Lower lobe of right lung (tissue), 2 donors: ENCODE measurements around the gene TK2. TPM values are rescaled to one million over a fixed set of nuclear protein-coding genes. Genes with fewer than 3 reads are reported as not detected.
"Not testable (repeated sequence)": the region's sequence is repeated elsewhere in the genome, so short reads cannot be mapped to it uniquely, and the experiment has no call there.

Experiments used
- ATAC-seq, 2 donors: fragments of 200-7000 bp; cut with Tn5 transposase; one replicate each; pipeline ENCODE4 v1.9.1; 2020 to 2022; ENCODE audit warnings: mild to moderate bottlenecking in 2 of 2, moderate library complexity in 2 of 2
- DNase-seq: peaks from one replicate; pipeline ENCODE4 v3.0.0-alpha.2; 2020
- H3K27ac ChIP-seq: fragments of 200-600 bp; one replicate; pipeline ENCODE4 v1.8.0; 2022
- H3K27me3 ChIP-seq: fragments of 200-600 bp; one replicate; pipeline ENCODE4 v1.8.0; 2022; ENCODE audit warnings: low read depth
- H3K36me3 ChIP-seq: fragments of 200-600 bp; one replicate; pipeline ENCODE4 v1.8.0; 2022; ENCODE audit warnings: mild to moderate bottlenecking
- H3K4me1 ChIP-seq: fragments of 200-600 bp; one replicate; pipeline ENCODE4 v1.8.0; 2022
- H3K4me3 ChIP-seq: fragments of 200-600 bp; one replicate; pipeline ENCODE4 v1.8.0; 2022; ENCODE audit warnings: mild to moderate bottlenecking
- H3K9me3 ChIP-seq: fragments of 200-600 bp; one replicate; pipeline ENCODE4 v1.8.0; 2022
- CTCF ChIP-seq: fragments of 200-600 bp; IDR thresholded peaks from one replicate; pipeline ENCODE4 v1.8.0; 2022; ENCODE audit warnings: antibody characterized with exemption, mild to moderate bottlenecking
- intact Hi-C: fragments of 100-400 bp; cut with DNase I; formaldehyde crosslinking; loops from one replicate; pipeline ENCODE4 v1.11.0; 2022
- total RNA-seq: library from RNA; stranded (reverse); fragmentation: NEBNext Ultra II Directional; extraction: Animal tissue kit (Norgen Biotek cat#: 25700); gene quantifications from one replicate; pipeline ENCODE4 v1.2.1, GENCODE V29; 2021
- donor health status: DM: no; HTN: yes; CAD: no; lungs with severe emphysema.

Gene TK2
- total RNA-seq, 1 donor from 2014 or later = 36.2 TPM

- Histone ChIP-seq H3K4me1 (peaks cover 33% of the 10 kb centered on the region), H3K36me3 (no peaks in the 10 kb centered on the region), H3K4me3 (no peak overlapping the region), H3K9me3 (no peaks in the 10 kb centered on the region), H3K27ac (peak overlapping the region; percentile 36), H3K27me3 (no peaks in the 10 kb centered on the region)
- DNase-seq (no peak), ATAC-seq (peak; percentile 32 to 67)
- intact Hi-C loops = no loop called here
- no peak for TF ChIP-seq CTCF
Measured at GRCh38 chr16:66503030-66503429, 46.9 kb downstream of the TK2 start.

GRCh38 chr16:66502020-66502913 lies 47.7 kb downstream of the TK2 start:
- TF ChIP-seq CTCF = no peak
- peak; percentile 83 to 96 for ATAC-seq
- peaks cover 26% of the 10 kb centered on the region for H3K4me1 ChIP-seq
- H3K27me3 ChIP-seq = no peaks in the 10 kb centered on the region
- peak; percentile 74 for DNase-seq
- intact Hi-C loops = no loop called here
- H3K4me3 ChIP-seq = no peak overlapping the region
- H3K36me3 ChIP-seq = no peaks in the 10 kb centered on the region
- no peaks in the 10 kb centered on the region for H3K9me3 ChIP-seq
- peak overlapping the region; percentile 36 for H3K27ac ChIP-seq

GRCh38 chr16:66501563-66501962 lies 48.4 kb downstream of the TK2 start:
- H3K36me3 ChIP-seq, H3K27me3 ChIP-seq, DNase-seq, H3K4me3 ChIP-seq, H3K27ac ChIP-seq, H3K9me3 ChIP-seq, ATAC-seq, intact Hi-C loops: not testable (repeated sequence)
- H3K4me1 ChIP-seq = peaks cover 26% of the 10 kb centered on the region

GRCh38 chr16:66497921-66498320 lies 52.0 kb downstream of the TK2 start:
- peaks cover 12% of the 10 kb centered on the region for H3K4me1 ChIP-seq
- H3K4me3 ChIP-seq, H3K27me3 ChIP-seq, H3K36me3 ChIP-seq, H3K27ac ChIP-seq, H3K9me3 ChIP-seq, ATAC-seq, intact Hi-C loops, DNase-seq: not testable (repeated sequence)

GRCh38 chr16:66496226-66496625 lies 53.7 kb downstream of the TK2 start:
- H3K36me3 ChIP-seq, H3K4me3 ChIP-seq, DNase-seq, H3K27me3 ChIP-seq, ATAC-seq, intact Hi-C loops, H3K9me3 ChIP-seq, H3K27ac ChIP-seq, H3K4me1 ChIP-seq: not testable (repeated sequence)

GRCh38 chr16:66495440-66495839 lies 54.5 kb downstream of the TK2 start:
- no peak for TF ChIP-seq CTCF
- Histone ChIP-seq H3K27ac (no peak overlapping the region), H3K27me3 (no peaks in the 10 kb centered on the region), H3K9me3 (no peaks in the 10 kb centered on the region), H3K4me3 (no peak overlapping the region), H3K36me3 (no peaks in the 10 kb centered on the region), H3K4me1 (no peaks in the 10 kb centered on the region)
- ATAC-seq (no peak), DNase-seq (no peak)
- intact Hi-C loops = no loop called here

GRCh38 chr16:66494916-66495315 lies 55.0 kb downstream of the TK2 start:
- Histone ChIP-seq H3K4me3 (no peak overlapping the region), H3K9me3 (no peaks in the 10 kb centered on the region), H3K4me1 (no peaks in the 10 kb centered on the region), H3K27ac (no peak overlapping the region), H3K36me3 (no peaks in the 10 kb centered on the region), H3K27me3 (no peaks in the 10 kb centered on the region)
- ATAC-seq (no peak), DNase-seq (no peak)
- intact Hi-C loops = no loop called here
- no peak for TF ChIP-seq CTCF
